AG10803 (cell line): ENCODE data around the gene S100Z.

ENCODE experiments used
- DNase-seq: peaks from one replicate; pipeline ENCODE4 v3.0.0; 2010; ENCODE audit warnings: low read depth
- H3K4me3 ChIP-seq: 2 replicates; pipeline ENCODE4 v1.5.1; 2011; ENCODE audit warnings: mild to moderate bottlenecking, low read length, control low read depth
- TF ChIP-seq, protein P1 (sequence below): conservative IDR thresholded peaks from 2 replicates; pipeline ENCODE4 v1.5.1; 2011; ENCODE audit warnings: mild to moderate bottlenecking, low read length, control low read depth, inconsistent platforms

Gene S100Z

GRCh38 chr5:76920491-76920890, 70.7 kb downstream of the S100Z start:
- no peak overlapping the region for H3K4me3 ChIP-seq
- TF ChIP-seq, protein P1, sequence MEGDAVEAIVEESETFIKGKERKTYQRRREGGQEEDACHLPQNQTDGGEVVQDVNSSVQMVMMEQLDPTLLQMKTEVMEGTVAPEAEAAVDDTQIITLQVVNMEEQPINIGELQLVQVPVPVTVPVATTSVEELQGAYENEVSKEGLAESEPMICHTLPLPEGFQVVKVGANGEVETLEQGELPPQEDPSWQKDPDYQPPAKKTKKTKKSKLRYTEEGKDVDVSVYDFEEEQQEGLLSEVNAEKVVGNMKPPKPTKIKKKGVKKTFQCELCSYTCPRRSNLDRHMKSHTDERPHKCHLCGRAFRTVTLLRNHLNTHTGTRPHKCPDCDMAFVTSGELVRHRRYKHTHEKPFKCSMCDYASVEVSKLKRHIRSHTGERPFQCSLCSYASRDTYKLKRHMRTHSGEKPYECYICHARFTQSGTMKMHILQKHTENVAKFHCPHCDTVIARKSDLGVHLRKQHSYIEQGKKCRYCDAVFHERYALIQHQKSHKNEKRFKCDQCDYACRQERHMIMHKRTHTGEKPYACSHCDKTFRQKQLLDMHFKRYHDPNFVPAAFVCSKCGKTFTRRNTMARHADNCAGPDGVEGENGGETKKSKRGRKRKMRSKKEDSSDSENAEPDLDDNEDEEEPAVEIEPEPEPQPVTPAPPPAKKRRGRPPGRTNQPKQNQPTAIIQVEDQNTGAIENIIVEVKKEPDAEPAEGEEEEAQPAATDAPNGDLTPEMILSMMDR = no peak
- DNase-seq = no peak

GRCh38 chr5:76926329-76927105, 76.7 kb downstream of the S100Z start:
- no peak overlapping the region for H3K4me3 ChIP-seq
- TF ChIP-seq, protein P1 = no peak
- no peak for DNase-seq

DNA sequence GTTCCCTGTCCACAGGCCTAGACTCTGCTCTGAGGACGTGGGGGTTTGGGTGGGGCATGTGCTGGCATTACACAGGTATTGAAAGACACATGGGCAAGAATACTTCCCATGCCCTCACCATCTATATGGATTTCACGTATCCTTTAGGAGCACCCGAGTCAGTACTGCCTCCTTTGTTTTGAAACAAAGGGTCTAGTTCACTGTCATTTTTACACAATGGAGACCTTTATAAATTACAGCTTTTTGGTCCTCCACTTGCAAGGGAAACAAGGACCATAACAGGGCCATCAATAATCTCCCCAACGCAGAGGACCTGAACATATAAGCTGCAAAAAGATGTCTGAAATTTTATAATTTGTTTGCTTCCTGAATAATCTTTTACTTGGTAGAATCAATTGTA, 78.1 kb downstream of the S100Z start:
- TF ChIP-seq, protein P1 = no peak
- no peak for DNase-seq
- no peak overlapping the region for H3K4me3 ChIP-seq

DNA sequence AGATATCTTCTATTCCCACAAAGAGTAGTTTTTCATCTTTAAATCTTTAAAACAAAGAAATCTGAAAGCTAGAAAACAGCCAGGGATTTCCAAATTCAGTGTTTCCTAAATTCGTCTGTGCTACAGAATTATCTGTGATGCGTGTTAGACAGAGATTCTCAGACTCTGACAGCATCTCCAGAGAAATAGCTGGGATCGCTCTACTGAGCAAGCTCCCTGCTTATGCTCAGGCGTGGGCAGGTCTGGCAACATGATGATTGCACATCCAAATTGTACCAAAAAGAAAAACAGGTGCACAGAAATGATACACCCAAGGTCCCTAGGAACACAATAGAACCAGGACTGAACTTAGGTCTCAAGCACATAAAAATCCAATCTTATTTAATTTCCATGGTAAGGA, 80.3 kb downstream of the S100Z start:
- H3K4me3 ChIP-seq = no peak overlapping the region
- DNase-seq = no peak
- TF ChIP-seq, protein P1 = no peak

DNA sequence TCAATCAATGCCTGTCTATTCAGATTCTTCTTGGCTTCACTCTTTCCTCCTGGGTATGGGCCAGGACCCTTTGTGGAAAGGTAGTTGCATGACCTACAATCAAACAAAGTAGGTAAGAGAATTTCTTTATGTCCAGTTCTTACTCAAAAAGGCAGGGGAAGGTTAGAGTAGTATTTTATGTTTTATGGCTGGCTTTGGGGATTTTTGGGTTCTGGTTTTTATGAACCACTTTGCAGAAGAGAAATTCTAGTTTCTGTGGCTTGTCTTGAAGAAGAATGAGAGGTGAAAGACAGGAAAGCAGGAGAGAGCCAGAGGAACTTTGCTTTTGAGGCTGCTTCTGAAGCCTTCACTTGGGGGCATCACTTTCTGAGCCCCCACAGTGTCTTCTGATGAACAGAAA, 88.4 kb downstream of the S100Z start:
- TF ChIP-seq, protein P1 = no peak
- no peak overlapping the region for H3K4me3 ChIP-seq
- no peak for DNase-seq

GRCh38 chr5:76941000-76941399, 91.2 kb downstream of the S100Z start:
- no peak for DNase-seq
- TF ChIP-seq, protein P1 = no peak
- H3K4me3 ChIP-seq = no peak overlapping the region

DNA sequence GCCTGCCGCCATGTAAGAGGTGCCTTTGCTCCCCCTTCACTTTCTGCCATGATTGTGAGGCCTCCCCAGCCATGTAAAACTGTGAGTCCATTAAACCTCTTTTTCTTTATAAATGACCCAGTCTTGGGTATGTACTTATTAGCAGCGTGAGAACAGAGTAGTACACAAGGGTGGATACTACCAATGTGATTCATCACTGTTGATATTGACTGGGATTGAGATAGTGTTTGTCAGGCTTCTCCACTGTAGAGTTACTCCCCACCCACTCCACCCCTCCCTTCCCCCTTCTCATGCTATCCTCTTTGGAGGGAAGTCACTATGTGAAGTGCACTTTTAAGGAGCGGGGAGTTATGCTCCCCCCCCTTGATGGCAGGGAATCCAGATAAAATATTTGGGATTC, 91.6 kb downstream of the S100Z start:
- TF ChIP-seq, protein P1 = no peak
- H3K4me3 ChIP-seq = no peak overlapping the region
- no peak for DNase-seq
